Endothelial cell of umbilical vein (primary cell): ENCODE measurements around the gene DAPK2. TPM values are rescaled to one million over a fixed set of nuclear protein-coding genes. Genes with fewer than 3 reads are reported as not detected.
A peak's percentile ranks its signal among the peaks of the same experiment; 100 is the strongest.

Experiments
- BruUV-seq: library from RNA; stranded (reverse); fragments of 400-500 nt; replicated peaks from 2 replicates; lab custom pipeline; 2021; lab: Mats Ljungman, UMichigan
- CTCF ChIA-PET: fragments of 300-600, 350-600 bp; sonication (Branson Sonifier 250); formaldehyde crosslinking; loops from one replicate; lab custom pipeline; 2021; ENCODE audit warnings: antibody characterized with exemption, inconsistent platforms; lab: Charles Lee
- POLR2A ChIA-PET: fragments of 300-600, 350-600 bp; sonication (Branson Sonifier 250); formaldehyde crosslinking; loops from one replicate; lab custom pipeline; 2021; ENCODE audit warnings: antibody characterized with exemption, inconsistent platforms; lab: Charles Lee
- DNase-seq: peaks from one replicate; pipeline ENCODE4 v3.0.0-alpha.2; 2011; ENCODE audit warnings: low read depth, low spot score
- FAIRE-seq: peaks from 2 replicates; lab custom pipeline; 2011; peaks lifted over from hg19 to GRCh38; lab: Jason Lieb, UNC
- H2AFZ ChIP-seq: 2 replicates; pipeline ENCODE4 v1.6.0; 2012; ENCODE audit warnings: low read depth, low read length, control low read depth, inconsistent platforms
- H3K27ac ChIP-seq: 2 replicates; pipeline ENCODE4 v1.5.1; 2011; ENCODE audit warnings: low read depth, mild to moderate bottlenecking, control low read depth, low read length, moderate library complexity; ENCODE audit not compliant: insufficient read depth
- H3K27me3 ChIP-seq, 2 experiments: 2 replicates each; pipeline versions ENCODE4 v1.6.0 to v1.6.1; 2011; ENCODE audit warnings: low read length in 2 of 2, mixed read lengths in 1 of 2; ENCODE audit not compliant: control insufficient read depth in 2 of 2, insufficient read depth in 2 of 2
- H3K36me3 ChIP-seq, 2 experiments: 2 replicates in 1 of 2; 3 replicates in 1 of 2; pipeline ENCODE4 v1.5.1; 2011; ENCODE audit warnings: low read length in 2 of 2, mild to moderate bottlenecking in 1 of 2, moderate library complexity in 1 of 2; ENCODE audit not compliant: control insufficient read depth in 2 of 2, insufficient read depth in 2 of 2; ENCODE audit errors: extremely low read depth in 1 of 2
- H3K4me1 ChIP-seq: 3 replicates; pipeline ENCODE4 v1.5.1; 2011; ENCODE audit warnings: mild to moderate bottlenecking, low read length; ENCODE audit not compliant: control insufficient read depth, insufficient read depth; ENCODE audit errors: extremely low read depth
- H3K4me2 ChIP-seq: 2 replicates; pipeline ENCODE4 v1.6.1; 2011; ENCODE audit warnings: low read length, control low read depth, mixed read lengths; ENCODE audit not compliant: insufficient read depth
- H3K4me3 ChIP-seq, 3 experiments: fragments of 200-600 bp in 1 of 3; sonication (generic), shearing (Covaris generic) in 1 of 3; replicated peaks in 1 of 3; 2 replicates each; pipeline ENCODE4 v1.5.1; 2011 to 2016; ENCODE audit warnings: control low read depth in 3 of 3, low read length in 3 of 3, mild to moderate bottlenecking in 2 of 3, inconsistent platforms in 1 of 3, low read depth in 1 of 3, moderate library complexity in 1 of 3; ENCODE audit not compliant: insufficient read depth in 1 of 3
- H3K79me2 ChIP-seq: 2 replicates; pipeline ENCODE4 v1.6.0; 2012; ENCODE audit warnings: low read length, inconsistent platforms; ENCODE audit not compliant: control insufficient read depth, insufficient read depth
- H3K9ac ChIP-seq: replicated peaks from 2 replicates; pipeline ENCODE3; 2011; ENCODE audit warnings: low read length, control low read depth; ENCODE audit not compliant: insufficient read depth; ENCODE audit errors: extremely low read depth
- H3K9me1 ChIP-seq: replicated peaks from 3 replicates; pipeline ENCODE4 v1.6.0; 2011; ENCODE audit warnings: mild to moderate bottlenecking, low read length; ENCODE audit not compliant: control insufficient read depth, insufficient read depth; ENCODE audit errors: extremely low read depth
- H3K9me3 ChIP-seq: replicated peaks from 2 replicates; pipeline ENCODE4 v1.5.1; 2012; ENCODE audit warnings: low read length, inconsistent platforms; ENCODE audit not compliant: control insufficient read depth, insufficient read depth
- H4K20me1 ChIP-seq: replicated peaks from 2 replicates; pipeline ENCODE3; 2011; ENCODE audit warnings: mild to moderate bottlenecking, low read length; ENCODE audit not compliant: control insufficient read depth, insufficient read depth; ENCODE audit errors: extremely low read depth
- EZH2 ChIP-seq: IDR thresholded peaks from 2 replicates; pipeline ENCODE4 v1.6.1; 2012; ENCODE audit warnings: borderline replicate concordance, low read depth, mild to moderate bottlenecking, moderate library complexity, low read length, inconsistent platforms; ENCODE audit not compliant: severe bottlenecking
- FOS ChIP-seq: IDR thresholded peaks from 2 replicates; pipeline ENCODE4 v1.6.1; 2011; ENCODE audit warnings: mild to moderate bottlenecking, low read length, moderate library complexity, borderline replicate concordance; ENCODE audit not compliant: insufficient read depth
- GATA2 ChIP-seq: IDR thresholded peaks from 2 replicates; pipeline ENCODE4 v1.7.0; 2011; ENCODE audit warnings: low read depth, mild to moderate bottlenecking, moderate library complexity, mixed read lengths, low read length; ENCODE audit not compliant: insufficient read length, insufficient read depth
- JUN ChIP-seq: IDR thresholded peaks from 2 replicates; pipeline ENCODE4 v1.6.1; 2011; ENCODE audit warnings: borderline replicate concordance, low read depth; ENCODE audit not compliant: insufficient read length, insufficient read depth
- MYC ChIP-seq: IDR thresholded peaks from one replicate; pipeline ENCODE4 v1.6.1; 2011; ENCODE audit warnings: mild to moderate bottlenecking, low read depth, low read length
- POLR2A ChIP-seq: IDR thresholded peaks from 2 replicates; pipeline ENCODE4 v1.6.1; 2012; ENCODE audit warnings: low read depth, mild to moderate bottlenecking, control low read depth, low read length
- POLR2AphosphoS5 ChIP-seq: IDR thresholded peaks from 2 replicates; pipeline ENCODE4 v1.6.1; 2012; ENCODE audit warnings: low read depth, mild to moderate bottlenecking, control low read depth, low read length, moderate library complexity; ENCODE audit not compliant: insufficient read depth
- dilution Hi-C: fragments of 300-500 bp; cut with MboI; formaldehyde crosslinking; loops from one replicate; pipeline ENCODE4 v1.15.0; 2019; ENCODE audit warnings: low sequenced_read_pairs; ENCODE audit not compliant: extremely low pct_ligation_motif_present
- intact Hi-C: fragments of 100-400 bp; cut with micrococcal nuclease; formaldehyde crosslinking; loops from one replicate; pipeline ENCODE4 v1.10.0; 2022
- polyA plus RNA-seq, 4 experiments: library from polyadenylated mRNA; depleted of rRNA in 3 of 4; stranded (reverse) in 3 of 4; unstranded in 1 of 4; fragments of >200 nt; gene quantifications; 2 replicates each; pipeline versions ENCODE4 v1.2.1 to v1.2.3, GENCODE V29; 2011 to 2012; ENCODE audit warnings: missing spikeins in 1 of 4
- total RNA-seq: library from RNA; stranded (reverse); gene quantifications from 2 replicates; pipeline ENCODE4 v1.2.3, GENCODE V29; 2021
- TF ChIP-seq, protein P1 (sequence below): IDR thresholded peaks from 2 replicates; pipeline ENCODE4 v1.6.1; 2011; ENCODE audit not compliant: insufficient read depth, insufficient read length
- TF ChIP-seq, protein P2 (sequence below), 2 donors: IDR thresholded peaks; 1 replicate in 1 of 2; 2 replicates in 1 of 2; pipeline ENCODE4 v1.5.1; 2011; ENCODE audit warnings: low read length in 2 of 2, mild to moderate bottlenecking in 2 of 2, moderate library complexity in 2 of 2, control low read depth in 1 of 2, inconsistent platforms in 1 of 2, low read depth in 1 of 2; ENCODE audit not compliant: insufficient read depth in 1 of 2; ENCODE audit errors: extremely low read depth in 1 of 2

Gene DAPK2
- total and polyA plus RNA-seq, 2 donors (not counting 3 experiments of a cell fraction or from before 2014, with no cell fraction given): 2.8 to 6.7 TPM

DNA sequence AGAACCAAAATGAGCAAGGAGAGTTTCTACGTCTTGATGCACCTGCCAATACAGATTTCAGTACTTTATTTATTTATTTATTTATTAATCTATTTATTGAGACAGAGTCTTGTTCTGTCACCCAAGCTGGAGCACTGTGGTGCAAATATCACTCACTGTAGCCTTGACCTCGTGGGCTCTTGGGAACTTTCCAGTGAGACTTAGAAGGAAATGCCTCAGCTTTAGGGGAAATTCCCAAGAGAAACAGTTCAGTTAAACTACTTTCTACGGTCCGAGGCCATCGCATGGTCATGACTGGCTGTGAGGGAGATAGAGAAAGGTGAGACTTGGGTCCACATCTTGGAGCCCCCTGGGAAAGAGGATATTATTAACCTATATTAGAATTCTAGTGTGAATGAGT lies 165.5 kb downstream of the DAPK2 start:
- H3K36me3 ChIP-seq: no peaks in the 10 kb centered on the region
- H3K27me3 ChIP-seq: no peaks in the 10 kb centered on the region
- no TSS peak for BruUV-seq
- no peaks in the 10 kb centered on the region for H3K9me1 ChIP-seq
- H3K4me1 ChIP-seq: peaks cover 5% of the 10 kb centered on the region
- CTCF ChIA-PET: interaction anchor here (0.8 to 2.6 kb wide), 10 partner anchors 10 to 158 kb away, joined by 3 to 15 read pairs (median 4); no protein-coding TSS in a partner anchor
- no peaks in the 10 kb centered on the region for H3K9me3 ChIP-seq
- H3K27ac ChIP-seq: no peak overlapping the region
- H3K4me2 ChIP-seq: no peak overlapping the region
- no peak overlapping the region for H2AFZ ChIP-seq
- DNase-seq (peak; percentile 88), FAIRE-seq (peak; percentile 92)
- intact Hi-C loops: no loop called here
- no peak overlapping the region for H3K4me3 ChIP-seq
- POLR2A ChIA-PET: no interaction called here
- no peak overlapping the region for H3K9ac ChIP-seq
- H4K20me1 ChIP-seq: no peaks in the 10 kb centered on the region
- no peak for TF ChIP-seq JUN
- no peak for TF ChIP-seq POLR2A
- no peak for TF ChIP-seq GATA2
- no peak for TF ChIP-seq FOS
- TF ChIP-seq POLR2AphosphoS5: no peak
- no peak for TF ChIP-seq EZH2
- TF ChIP-seq, protein P1, sequence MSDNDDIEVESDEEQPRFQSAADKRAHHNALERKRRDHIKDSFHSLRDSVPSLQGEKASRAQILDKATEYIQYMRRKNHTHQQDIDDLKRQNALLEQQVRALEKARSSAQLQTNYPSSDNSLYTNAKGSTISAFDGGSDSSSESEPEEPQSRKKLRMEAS: no peak
- TF ChIP-seq, protein P2, sequence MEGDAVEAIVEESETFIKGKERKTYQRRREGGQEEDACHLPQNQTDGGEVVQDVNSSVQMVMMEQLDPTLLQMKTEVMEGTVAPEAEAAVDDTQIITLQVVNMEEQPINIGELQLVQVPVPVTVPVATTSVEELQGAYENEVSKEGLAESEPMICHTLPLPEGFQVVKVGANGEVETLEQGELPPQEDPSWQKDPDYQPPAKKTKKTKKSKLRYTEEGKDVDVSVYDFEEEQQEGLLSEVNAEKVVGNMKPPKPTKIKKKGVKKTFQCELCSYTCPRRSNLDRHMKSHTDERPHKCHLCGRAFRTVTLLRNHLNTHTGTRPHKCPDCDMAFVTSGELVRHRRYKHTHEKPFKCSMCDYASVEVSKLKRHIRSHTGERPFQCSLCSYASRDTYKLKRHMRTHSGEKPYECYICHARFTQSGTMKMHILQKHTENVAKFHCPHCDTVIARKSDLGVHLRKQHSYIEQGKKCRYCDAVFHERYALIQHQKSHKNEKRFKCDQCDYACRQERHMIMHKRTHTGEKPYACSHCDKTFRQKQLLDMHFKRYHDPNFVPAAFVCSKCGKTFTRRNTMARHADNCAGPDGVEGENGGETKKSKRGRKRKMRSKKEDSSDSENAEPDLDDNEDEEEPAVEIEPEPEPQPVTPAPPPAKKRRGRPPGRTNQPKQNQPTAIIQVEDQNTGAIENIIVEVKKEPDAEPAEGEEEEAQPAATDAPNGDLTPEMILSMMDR (IDR thresholded peaks at IDR 0.05; ENCODE audit: extremely low read depth in 1 of 2, insufficient read depth in 1 of 2, low read depth in 1 of 2, low read length in 2 of 2): no peak
- no peak for TF ChIP-seq MYC
- H3K79me2 ChIP-seq: no peaks in the 10 kb centered on the region
- dilution Hi-C loops: no loop called here
